Activated CD4-positive, CD25-positive, alpha-beta regulatory T cell treated with anti-CD3 and anti-CD28 coated beads, Interleukin-2, amount 50 U/mL, for 16 hours (primary cell): Measurements from ENCODE around the gene MACROH2A2.

Experiments used
- DNase-seq: peaks from one replicate; pipeline ENCODE4 v3.0.0-alpha.2; 2020; ENCODE audit warnings: low read depth, low spot score

MACROH2A2 gene

GRCh38 chr10:70130878-70131559, 78.4 kb downstream of the MACROH2A2 start:
- DNase-seq: no peak

- no peak for DNase-seq
These were observed 78.9 kb downstream of the MACROH2A2 start for GRCh38 chr10:70131560-70131937.

- DNase-seq: no peak
These were observed 79.7 kb downstream of the MACROH2A2 start, which contains the start of gene AIFM2 for GRCh38 chr10:70132098-70133029. Gene AIFM2, minus strand, starts transcription at chr10:70132825. Its CDS starts 8,741 bp downstream, at chr10:70124084.

GRCh38 chr10:70135046-70135445, 82.4 kb downstream of the MACROH2A2 start:
- no peak for DNase-seq

GRCh38 chr10:70135684-70136083, 83.0 kb downstream of the MACROH2A2 start:
- DNase-seq: no peak

- DNase-seq: no peak
These were observed 84.5 kb downstream of the MACROH2A2 start for GRCh38 chr10:70137135-70137534.

GRCh38 chr10:70137927-70138883, 85.6 kb downstream of the MACROH2A2 start:
- no peak for DNase-seq

GRCh38 chr10:70139151-70139996, 86.7 kb downstream of the MACROH2A2 start:
- DNase-seq: no peak

GRCh38 chr10:70139997-70140250, 87.3 kb downstream of the MACROH2A2 start:
- no peak for DNase-seq

- no peak for DNase-seq
These were observed 87.7 kb downstream of the MACROH2A2 start for GRCh38 chr10:70140297-70140696.

- no peak for DNase-seq
These were observed 89.9 kb downstream of the MACROH2A2 start for GRCh38 chr10:70142555-70142954.

- no peak for DNase-seq
These were observed 91.9 kb downstream of the MACROH2A2 start for GRCh38 chr10:70144372-70145110.

- DNase-seq: no peak
These were observed 92.6 kb downstream of the MACROH2A2 start for GRCh38 chr10:70145166-70145665.

- peak; percentile 47 for DNase-seq
These were observed 93.2 kb downstream of the MACROH2A2 start for GRCh38 chr10:70145666-70146488.

- DNase-seq: peak; percentile 85
These were observed 94.0 kb downstream of the MACROH2A2 start, which contains the start of gene TYSND1 for GRCh38 chr10:70146489-70147258. Gene TYSND1, minus strand, starts transcription at chr10:70146700. Its CDS starts 114 bp downstream, at chr10:70146586.

- no peak for DNase-seq
These were observed 94.6 kb downstream of the MACROH2A2 start for GRCh38 chr10:70147259-70147625.

GRCh38 chr10:70148516-70148915, 95.9 kb downstream of the MACROH2A2 start:
- no peak for DNase-seq

- DNase-seq: no peak
These were observed 102.7 kb downstream of the MACROH2A2 start for GRCh38 chr10:70155255-70155838.
